HFFc6 (cell line): ENCODE measurements around the gene UBE2Q2. TPM values are rescaled to one million over a fixed set of nuclear protein-coding genes. Genes with fewer than 3 reads are reported as not detected.

Experiments
- DNase-seq: peaks from one replicate; pipeline ENCODE4 v3.0.0-alpha.2; 2018
- H3K27ac Mint-ChIP-seq: 2 replicates; pipeline ENCODE4 v1.8.0; 2020; ENCODE audit warnings: mild to moderate bottlenecking, mixed read lengths
- H3K27me3 Mint-ChIP-seq: 2 replicates; pipeline ENCODE4 v1.8.0; 2021; ENCODE audit warnings: mild to moderate bottlenecking, moderate library complexity, mixed read lengths; ENCODE audit not compliant: insufficient read depth
- H3K36me3 Mint-ChIP-seq: 2 replicates; pipeline ENCODE4 v1.8.0; 2021; ENCODE audit warnings: low read depth, mixed read lengths
- H3K4me1 Mint-ChIP-seq: 2 replicates; pipeline ENCODE4 v1.8.0; 2020; ENCODE audit warnings: low read depth, mixed read lengths
- H3K4me3 Mint-ChIP-seq: 2 replicates; pipeline ENCODE4 v1.8.0; 2020; ENCODE audit warnings: mild to moderate bottlenecking, moderate library complexity, mixed read lengths
- H3K9me3 Mint-ChIP-seq: 2 replicates; pipeline ENCODE4 v1.8.0; 2020; ENCODE audit warnings: mild to moderate bottlenecking, mixed read lengths
- total RNA-seq, 6 experiments: library from RNA; stranded (reverse); fragmentation: NEBNext Ultra II Directional; extraction: Animal tissue kit (Norgen Biotek cat#: 25700); gene quantifications; 2 replicates in 1 of 6; 3 replicates in 5 of 6; pipeline ENCODE4 v1.2.3, GENCODE V29; 2021
- TF ChIP-seq, protein P1 (sequence below): fragments of 200-600 bp; sonication (generic); IDR thresholded peaks from 2 replicates; pipeline ENCODE4 v1.5.0; 2021; ENCODE audit warnings: antibody characterized with exemption, mild to moderate bottlenecking

The UBE2Q2 gene
- total RNA-seq, 6 experiments from 2014 or later: 38.4 to 45.6 (median 43.2) TPM

DNA sequence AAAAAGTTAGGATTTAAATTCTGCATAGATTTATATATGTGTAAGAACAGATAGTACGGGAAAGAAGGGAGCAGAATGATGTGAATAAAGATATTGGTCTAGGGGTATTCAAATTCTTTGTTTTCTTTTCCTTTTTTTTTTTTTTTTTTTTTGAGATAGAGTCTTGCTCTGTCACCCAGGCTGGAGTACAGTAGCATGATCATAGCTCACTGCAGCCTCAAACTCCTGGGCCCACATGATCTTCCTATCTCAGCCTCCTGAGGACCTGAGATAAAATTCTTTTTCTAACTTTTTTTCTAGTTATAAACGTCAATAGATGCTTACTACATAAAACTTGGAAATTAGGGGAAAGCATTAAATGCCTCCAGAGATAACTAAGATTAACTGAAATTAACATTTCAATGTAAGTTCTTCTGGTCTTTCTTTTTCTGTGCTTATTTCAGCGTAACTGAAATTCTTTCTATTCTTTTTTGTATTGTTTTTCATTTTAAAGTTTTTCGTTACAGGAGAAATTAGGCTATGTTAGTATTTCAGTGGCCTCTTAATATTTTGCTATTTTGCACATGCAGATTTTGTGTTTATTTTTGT lies 29.2 kb downstream of the UBE2Q2 start:
- no peaks in the 10 kb centered on the region for H3K9me3 Mint-ChIP-seq

DNA sequence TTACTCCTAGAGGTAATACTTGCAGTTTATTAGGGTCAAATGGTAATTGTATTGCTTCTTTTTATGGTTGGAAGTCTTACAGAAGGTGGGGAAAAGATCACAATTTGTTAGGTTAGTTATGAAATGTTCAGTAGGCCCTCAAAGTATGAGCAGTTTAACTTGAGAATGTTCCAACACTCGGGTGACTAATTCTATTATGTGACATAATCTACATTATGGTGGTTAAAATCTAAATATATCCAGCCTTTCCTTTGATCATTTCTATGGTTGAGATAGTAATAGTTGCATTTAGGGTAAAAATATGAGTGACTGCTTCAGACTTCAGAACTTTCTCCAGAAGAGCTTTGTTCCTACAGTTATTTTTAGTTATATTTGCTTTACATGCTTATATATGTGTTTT lies 40.8 kb downstream of the UBE2Q2 start:
- TF ChIP-seq, protein P1, sequence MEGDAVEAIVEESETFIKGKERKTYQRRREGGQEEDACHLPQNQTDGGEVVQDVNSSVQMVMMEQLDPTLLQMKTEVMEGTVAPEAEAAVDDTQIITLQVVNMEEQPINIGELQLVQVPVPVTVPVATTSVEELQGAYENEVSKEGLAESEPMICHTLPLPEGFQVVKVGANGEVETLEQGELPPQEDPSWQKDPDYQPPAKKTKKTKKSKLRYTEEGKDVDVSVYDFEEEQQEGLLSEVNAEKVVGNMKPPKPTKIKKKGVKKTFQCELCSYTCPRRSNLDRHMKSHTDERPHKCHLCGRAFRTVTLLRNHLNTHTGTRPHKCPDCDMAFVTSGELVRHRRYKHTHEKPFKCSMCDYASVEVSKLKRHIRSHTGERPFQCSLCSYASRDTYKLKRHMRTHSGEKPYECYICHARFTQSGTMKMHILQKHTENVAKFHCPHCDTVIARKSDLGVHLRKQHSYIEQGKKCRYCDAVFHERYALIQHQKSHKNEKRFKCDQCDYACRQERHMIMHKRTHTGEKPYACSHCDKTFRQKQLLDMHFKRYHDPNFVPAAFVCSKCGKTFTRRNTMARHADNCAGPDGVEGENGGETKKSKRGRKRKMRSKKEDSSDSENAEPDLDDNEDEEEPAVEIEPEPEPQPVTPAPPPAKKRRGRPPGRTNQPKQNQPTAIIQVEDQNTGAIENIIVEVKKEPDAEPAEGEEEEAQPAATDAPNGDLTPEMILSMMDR: no peak
- H3K9me3 Mint-ChIP-seq: no peaks in the 10 kb centered on the region
- peak; percentile 39 for DNase-seq
- H3K4me1 Mint-ChIP-seq: peaks cover 22% of the 10 kb centered on the region
- peak overlapping the region; percentile 28 for H3K27ac Mint-ChIP-seq
- H3K27me3 Mint-ChIP-seq: no peaks in the 10 kb centered on the region; the same call in 1 of the 2 replicates
- H3K4me3 Mint-ChIP-seq: no peak overlapping the region
- peaks cover 21% of the 10 kb centered on the region for H3K36me3 Mint-ChIP-seq

More for the DNA sequence above, 29.2 kb downstream of the UBE2Q2 start:
- Mint-ChIP-seq H3K27ac (no peak overlapping the region), H3K4me1 (peaks cover 9% of the 10 kb centered on the region), H3K27me3 (no peaks in the 10 kb centered on the region), H3K4me3 (no peak overlapping the region), H3K36me3 (peaks cover 36% of the 10 kb centered on the region)
- no peak for DNase-seq
- TF ChIP-seq, protein P1: no peak

DNA sequence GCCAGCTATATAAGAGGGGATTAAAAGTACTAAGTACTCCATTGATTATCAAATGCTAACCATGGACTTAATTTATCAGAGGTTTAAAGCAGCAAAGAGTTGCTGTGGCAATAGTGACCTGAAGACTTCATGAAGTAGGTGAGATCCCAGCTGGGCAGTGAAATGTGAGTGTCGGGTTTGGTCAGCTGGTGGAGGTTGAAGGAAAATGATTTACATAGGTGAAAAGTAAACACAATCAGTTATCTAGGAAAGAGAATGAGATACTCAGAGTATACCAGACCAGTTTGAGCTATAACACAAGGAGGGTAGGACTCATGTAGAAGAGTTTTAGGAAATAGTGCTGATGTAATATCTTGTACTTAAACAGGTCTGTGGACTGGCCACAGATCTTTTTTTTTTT lies 43.9 kb downstream of the UBE2Q2 start:
- Mint-ChIP-seq H3K9me3 (no peaks in the 10 kb centered on the region), H3K36me3 (peaks cover 22% of the 10 kb centered on the region), H3K4me1 (peaks cover 42% of the 10 kb centered on the region), H3K4me3 (no peak overlapping the region), H3K27ac (no peak overlapping the region), H3K27me3 (no peaks in the 10 kb centered on the region)
- DNase-seq: no peak
- TF ChIP-seq, protein P1: no peak

DNA sequence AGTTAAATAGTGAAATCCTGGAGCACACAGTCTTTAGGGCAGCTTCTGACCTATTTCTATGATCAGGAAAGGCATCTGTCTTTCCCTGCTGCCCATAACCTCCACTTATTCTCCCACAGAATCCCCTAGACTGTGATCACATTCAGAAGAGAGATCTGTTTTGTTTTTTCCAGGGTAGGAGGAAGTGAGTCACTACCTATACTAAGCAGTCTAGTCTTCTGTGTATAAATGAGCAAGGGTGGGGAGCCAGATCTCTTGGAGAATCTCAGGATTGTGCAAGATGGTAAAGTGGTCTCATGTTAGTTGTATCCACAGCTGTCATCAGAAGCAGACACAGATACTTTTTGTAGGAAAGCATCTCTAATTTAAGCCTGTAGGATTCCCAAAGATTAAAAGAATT lies 48.6 kb downstream of the UBE2Q2 start:
- Mint-ChIP-seq H3K27me3 (peaks cover 2% of the 10 kb centered on the region; the same call in 1 of the 2 replicates), H3K4me3 (peak overlapping the region; percentile 18; the same call in 1 of the 2 replicates), H3K4me1 (peaks cover 39% of the 10 kb centered on the region), H3K36me3 (peaks cover 25% of the 10 kb centered on the region), H3K27ac (peak overlapping the region; percentile 92), H3K9me3 (no peaks in the 10 kb centered on the region)
- TF ChIP-seq, protein P1: no peak
- DNase-seq: peak; percentile 81

DNA sequence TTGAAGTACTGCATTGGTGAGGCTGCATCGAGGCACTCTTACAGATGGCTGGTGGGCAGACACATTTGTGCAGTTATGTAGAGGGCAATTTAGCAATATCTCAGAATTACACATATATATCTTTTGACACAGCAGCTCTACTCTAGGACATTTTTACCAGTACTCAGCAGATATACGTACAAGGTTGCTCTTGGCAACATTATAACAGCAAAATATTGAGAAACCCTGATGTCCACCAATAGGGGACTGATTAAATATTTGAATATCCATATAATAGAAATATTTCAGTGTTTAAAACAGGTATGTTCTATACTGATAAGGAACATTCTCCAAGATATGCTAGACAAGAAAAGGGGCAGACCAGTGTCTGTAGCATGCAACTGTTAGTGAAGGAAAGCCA lies 52.5 kb downstream of the UBE2Q2 start:
- H3K27ac Mint-ChIP-seq: peak overlapping the region; percentile 34; the same call in 1 of the 2 replicates
- no peak overlapping the region for H3K4me3 Mint-ChIP-seq
- H3K27me3 Mint-ChIP-seq: peaks cover 2% of the 10 kb centered on the region; the same call in 1 of the 2 replicates
- TF ChIP-seq, protein P1: no peak
- H3K9me3 Mint-ChIP-seq: no peaks in the 10 kb centered on the region
- peaks cover 12% of the 10 kb centered on the region for H3K36me3 Mint-ChIP-seq
- H3K4me1 Mint-ChIP-seq: peaks cover 22% of the 10 kb centered on the region
- no peak for DNase-seq
